GM12873 (cell line): Measurements from ENCODE around the gene CLRN1.

Experiments
- CTCF ChIP-seq: IDR thresholded peaks from 2 replicates; pipeline ENCODE4 v1.5.1; 2012; ENCODE audit warnings: low read depth, mild to moderate bottlenecking, moderate library complexity, low read length, control low read depth; ENCODE audit not compliant: insufficient read depth; ENCODE audit errors: missing control alignments

CLRN1 gene

DNA sequence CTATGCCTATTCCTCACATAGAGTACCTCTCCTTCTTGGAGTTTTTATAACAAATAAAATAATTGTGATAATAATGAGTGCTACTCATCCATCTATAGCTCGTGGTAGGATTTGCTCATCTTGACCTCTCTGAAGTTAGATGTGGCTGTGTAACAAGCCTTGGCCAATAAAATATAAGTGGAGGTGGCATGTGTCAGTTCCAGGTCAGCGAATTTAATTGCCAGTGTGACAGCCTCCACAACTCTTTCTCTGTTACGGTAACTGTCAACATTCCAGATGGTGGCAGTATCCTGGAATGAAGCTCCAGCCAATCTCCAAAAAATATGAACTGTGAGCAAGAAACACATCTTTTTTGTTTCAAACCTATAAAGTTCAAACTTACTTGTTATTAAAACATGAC, 13.8 kb downstream of the CLRN1 start:
- TF ChIP-seq CTCF, result no peak

DNA sequence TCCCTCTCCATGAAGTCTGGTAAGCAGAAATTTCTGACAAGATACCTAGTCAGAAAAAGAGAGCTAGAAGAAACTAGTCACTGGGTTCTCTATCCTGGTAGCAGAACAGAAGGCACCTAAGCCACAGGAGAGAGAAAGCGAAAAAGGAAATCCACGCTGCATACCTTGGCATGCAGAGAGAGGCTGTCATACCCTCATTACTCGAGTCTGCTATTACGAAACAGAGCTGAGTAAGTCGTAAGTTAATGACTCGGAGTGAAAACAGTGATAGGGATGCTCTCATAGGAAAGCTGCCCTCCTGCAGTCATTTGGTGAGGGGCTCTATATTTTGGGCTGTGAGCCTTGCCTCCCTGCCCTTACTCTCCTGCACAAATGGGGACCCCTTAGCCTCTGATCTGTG, 16.2 kb downstream of the CLRN1 start:
- TF ChIP-seq CTCF, result no peak

DNA sequence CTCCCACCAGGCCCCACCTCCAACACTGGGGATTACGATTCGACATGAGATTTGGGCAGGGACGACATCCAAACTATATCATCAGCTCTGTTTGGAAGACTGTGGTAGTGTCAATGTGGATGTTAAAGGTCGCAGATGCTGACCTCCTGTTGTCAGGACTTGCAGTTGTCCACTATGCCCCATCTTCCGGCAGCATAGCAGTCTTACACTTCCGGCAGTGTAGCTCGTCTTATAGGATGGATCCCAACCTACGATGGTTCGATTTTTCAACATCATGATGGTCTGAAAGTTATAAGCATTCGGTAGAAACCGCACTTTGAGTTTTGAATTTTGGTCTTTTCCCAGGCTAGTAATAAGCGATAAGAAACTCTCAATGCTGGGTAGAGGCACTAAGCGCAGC, 20.6 kb downstream of the CLRN1 start:
- no peak for TF ChIP-seq CTCF

GRCh38 chr3:150945226-150946032, 27.1 kb downstream of the CLRN1 start:
- TF ChIP-seq CTCF, result no peak

GRCh38 chr3:150942221-150942620, 30.3 kb downstream of the CLRN1 start:
- no peak for TF ChIP-seq CTCF

DNA sequence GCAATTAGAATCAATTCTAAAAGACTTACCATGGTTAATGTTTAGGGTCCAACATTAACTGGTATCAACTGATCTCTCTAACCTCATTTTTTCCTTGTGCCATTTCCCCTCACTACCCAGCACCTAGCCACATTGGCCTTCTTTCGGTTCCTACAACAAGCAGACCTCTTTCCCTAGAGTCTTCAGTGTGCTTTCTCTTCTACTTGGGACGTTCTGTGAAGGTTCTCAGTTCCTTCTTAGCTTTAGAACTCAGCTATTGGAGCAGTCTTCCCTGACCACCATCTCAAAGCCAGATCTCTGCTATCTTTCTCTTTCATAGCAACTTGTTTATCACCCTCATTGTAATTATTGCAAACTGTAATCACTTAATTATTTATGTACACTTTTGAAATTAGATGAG, 35.8 kb downstream of the CLRN1 start:
- TF ChIP-seq CTCF, result no peak

- no peak for TF ChIP-seq CTCF
Measured at GRCh38 chr3:150933473-150933995, 39.0 kb downstream of the CLRN1 start.
